OCI-LY1 (cell line): ENCODE results near the gene WNT2.

Source experiments
- EZH2 ChIP-seq: fragments of 200-600 bp; sonication (generic), shearing (Covaris generic); IDR thresholded peaks from 2 replicates; pipeline ENCODE4 v1.8.0; 2017; ENCODE audit warnings: borderline replicate concordance, mixed run types, mild to moderate bottlenecking, antibody characterized with exemption, low read length, moderate library complexity, mixed read lengths
- TF ChIP-seq, protein P1 (sequence below): fragments of 200-600 bp; sonication (generic), shearing (Covaris generic); IDR thresholded peaks from 2 replicates; pipeline ENCODE4 v1.5.1; 2017; ENCODE audit warnings: mild to moderate bottlenecking, antibody characterized with exemption, low read length, moderate library complexity, mixed read lengths

DNA sequence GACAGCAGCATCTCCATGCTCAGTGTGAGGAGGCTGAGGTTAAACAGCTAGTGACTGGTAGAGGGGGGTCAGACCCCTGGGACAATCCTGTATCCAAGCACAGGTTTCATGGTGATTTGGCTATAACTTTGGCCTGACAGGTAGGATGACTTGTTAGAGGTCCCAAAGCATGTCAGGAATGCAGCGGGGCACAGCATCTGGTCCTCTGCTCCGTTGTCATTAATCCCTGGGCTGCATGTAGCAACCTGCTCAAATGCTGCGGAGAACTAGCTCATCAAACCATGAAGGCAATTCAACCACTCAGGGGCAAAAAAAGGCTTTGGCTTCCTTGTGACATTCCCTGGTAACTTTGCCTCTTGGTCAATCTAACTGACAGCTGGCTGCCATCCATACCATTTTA is 26.8 kb downstream of the WNT2 start:
- TF ChIP-seq, protein P1, sequence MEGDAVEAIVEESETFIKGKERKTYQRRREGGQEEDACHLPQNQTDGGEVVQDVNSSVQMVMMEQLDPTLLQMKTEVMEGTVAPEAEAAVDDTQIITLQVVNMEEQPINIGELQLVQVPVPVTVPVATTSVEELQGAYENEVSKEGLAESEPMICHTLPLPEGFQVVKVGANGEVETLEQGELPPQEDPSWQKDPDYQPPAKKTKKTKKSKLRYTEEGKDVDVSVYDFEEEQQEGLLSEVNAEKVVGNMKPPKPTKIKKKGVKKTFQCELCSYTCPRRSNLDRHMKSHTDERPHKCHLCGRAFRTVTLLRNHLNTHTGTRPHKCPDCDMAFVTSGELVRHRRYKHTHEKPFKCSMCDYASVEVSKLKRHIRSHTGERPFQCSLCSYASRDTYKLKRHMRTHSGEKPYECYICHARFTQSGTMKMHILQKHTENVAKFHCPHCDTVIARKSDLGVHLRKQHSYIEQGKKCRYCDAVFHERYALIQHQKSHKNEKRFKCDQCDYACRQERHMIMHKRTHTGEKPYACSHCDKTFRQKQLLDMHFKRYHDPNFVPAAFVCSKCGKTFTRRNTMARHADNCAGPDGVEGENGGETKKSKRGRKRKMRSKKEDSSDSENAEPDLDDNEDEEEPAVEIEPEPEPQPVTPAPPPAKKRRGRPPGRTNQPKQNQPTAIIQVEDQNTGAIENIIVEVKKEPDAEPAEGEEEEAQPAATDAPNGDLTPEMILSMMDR, result no peak
- TF ChIP-seq EZH2, result no peak
